ENCODE results near the gene TMEM63A. TPM values are rescaled to one million over a fixed set of nuclear protein-coding genes. Genes with fewer than 3 reads are reported as not detected.

TMEM63A gene
- polyA plus RNA-seq, 1 of the 3 experiments (the other 2 are of a cell fraction), result 13.5 TPM

DNA sequence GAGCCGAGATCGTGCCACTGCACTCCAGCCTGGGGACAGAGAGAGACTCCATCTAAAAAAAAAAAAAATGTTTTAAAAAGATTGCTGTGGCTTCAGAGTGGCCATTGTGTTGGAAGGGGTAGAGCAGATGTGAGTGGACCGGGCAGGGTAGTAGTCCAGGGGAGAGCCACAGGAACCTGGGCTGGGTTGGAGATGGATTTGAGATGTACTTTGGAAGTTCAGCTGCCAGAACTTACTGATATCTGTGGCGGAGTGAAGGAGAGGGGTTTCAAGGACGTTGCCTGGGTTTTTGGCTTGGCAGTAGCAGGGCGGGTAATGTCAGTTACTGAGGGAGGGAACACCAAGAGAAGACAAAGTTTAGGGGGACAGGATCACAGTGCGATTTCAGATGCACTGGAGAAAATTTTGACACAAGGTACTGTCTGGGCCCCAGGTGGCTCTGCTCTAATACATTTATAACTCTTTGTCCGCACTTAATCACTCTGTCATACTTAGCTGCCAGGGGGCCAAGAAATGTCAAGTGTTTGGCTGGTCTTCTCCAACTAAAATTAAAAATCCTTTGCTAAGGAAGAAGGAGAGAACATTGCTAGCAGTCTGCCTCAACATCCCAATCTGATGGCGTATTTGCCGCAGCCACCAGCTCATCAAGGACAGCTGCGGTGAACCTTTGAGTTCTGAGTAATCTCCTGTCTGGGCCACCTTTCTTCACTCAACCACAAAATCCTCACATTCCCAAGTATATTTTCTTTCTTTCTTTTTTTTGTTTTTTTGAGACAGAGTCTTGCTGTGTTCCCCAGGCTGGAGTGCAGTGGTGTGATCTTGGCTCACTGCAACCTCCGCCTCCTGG is 62.6 kb downstream of the TMEM63A start:
- TF ChIP-seq, protein P1, sequence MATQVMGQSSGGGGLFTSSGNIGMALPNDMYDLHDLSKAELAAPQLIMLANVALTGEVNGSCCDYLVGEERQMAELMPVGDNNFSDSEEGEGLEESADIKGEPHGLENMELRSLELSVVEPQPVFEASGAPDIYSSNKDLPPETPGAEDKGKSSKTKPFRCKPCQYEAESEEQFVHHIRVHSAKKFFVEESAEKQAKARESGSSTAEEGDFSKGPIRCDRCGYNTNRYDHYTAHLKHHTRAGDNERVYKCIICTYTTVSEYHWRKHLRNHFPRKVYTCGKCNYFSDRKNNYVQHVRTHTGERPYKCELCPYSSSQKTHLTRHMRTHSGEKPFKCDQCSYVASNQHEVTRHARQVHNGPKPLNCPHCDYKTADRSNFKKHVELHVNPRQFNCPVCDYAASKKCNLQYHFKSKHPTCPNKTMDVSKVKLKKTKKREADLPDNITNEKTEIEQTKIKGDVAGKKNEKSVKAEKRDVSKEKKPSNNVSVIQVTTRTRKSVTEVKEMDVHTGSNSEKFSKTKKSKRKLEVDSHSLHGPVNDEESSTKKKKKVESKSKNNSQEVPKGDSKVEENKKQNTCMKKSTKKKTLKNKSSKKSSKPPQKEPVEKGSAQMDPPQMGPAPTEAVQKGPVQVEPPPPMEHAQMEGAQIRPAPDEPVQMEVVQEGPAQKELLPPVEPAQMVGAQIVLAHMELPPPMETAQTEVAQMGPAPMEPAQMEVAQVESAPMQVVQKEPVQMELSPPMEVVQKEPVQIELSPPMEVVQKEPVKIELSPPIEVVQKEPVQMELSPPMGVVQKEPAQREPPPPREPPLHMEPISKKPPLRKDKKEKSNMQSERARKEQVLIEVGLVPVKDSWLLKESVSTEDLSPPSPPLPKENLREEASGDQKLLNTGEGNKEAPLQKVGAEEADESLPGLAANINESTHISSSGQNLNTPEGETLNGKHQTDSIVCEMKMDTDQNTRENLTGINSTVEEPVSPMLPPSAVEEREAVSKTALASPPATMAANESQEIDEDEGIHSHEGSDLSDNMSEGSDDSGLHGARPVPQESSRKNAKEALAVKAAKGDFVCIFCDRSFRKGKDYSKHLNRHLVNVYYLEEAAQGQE (IDR thresholded peaks at IDR 0.05; ENCODE audit: low read depth, low read length), result no peak
- no peak for TF ChIP-seq TAF1 (IDR thresholded peaks at IDR 0.05; ENCODE audit: borderline replicate concordance, low read depth, low read length)
- H2AFZ ChIP-seq (ENCODE audit: low read depth), result no peak overlapping the region
- H4K20me1 ChIP-seq (ENCODE audit: insufficient read depth), result no peaks in the 10 kb centered on the region
- no peaks in the 10 kb centered on the region for H3K9me2 ChIP-seq
- H3K4me1 ChIP-seq (ENCODE audit: control insufficient read depth in 1 of 2, insufficient read depth in 2 of 2, low read depth in 1 of 2, low read length in 1 of 2), result peaks cover 10 to 16% of the 10 kb centered on the region in 2 experiments; a peak in 3 of 4 replicates
- POLR2A ChIA-PET, result interaction anchor here (1.1 kb wide), 1 partner anchor 10 kb away, joined by 3 read pairs; the partner anchor contains the start of gene EPHX1
- no peak overlapping the region for H3K4me2 ChIP-seq
- H3K27me3 ChIP-seq (ENCODE audit: insufficient read depth), result no peaks in the 10 kb centered on the region
- no peak overlapping the region for H3K27ac ChIP-seq (ENCODE audit: low read depth in 2 of 2, low read length in 1 of 2)
- H3K36me3 ChIP-seq (replicated peaks in 1 of 2; ENCODE audit: control insufficient read depth in 1 of 2, insufficient read depth in 2 of 2, low read length in 1 of 2), result peaks cover 5 to 12% of the 10 kb centered on the region in 2 experiments
- DNase-seq, result no peak
- H3K4me3 ChIP-seq (ENCODE audit: low read depth in 2 of 2, low read length in 1 of 2), result no peak overlapping the region
- CTCF ChIA-PET, result interaction anchor here (1.0 kb wide), 1 partner anchor 345 kb away, joined by 3 read pairs; no protein-coding TSS in a partner anchor
- H3K79me2 ChIP-seq (ENCODE audit: insufficient read depth), result no peaks in the 10 kb centered on the region
- H3K9ac ChIP-seq, result no peak overlapping the region
- 96% methylated on average over 12 of the region's 12 CpGs for WGBS (ENCODE audit: low lambda C conversion rate)
- peaks cover 3% of the 10 kb centered on the region for H3F3A ChIP-seq (replicated peaks; ENCODE audit: insufficient read depth)
- no peaks in the 10 kb centered on the region for H3K9me3 ChIP-seq

DNA sequence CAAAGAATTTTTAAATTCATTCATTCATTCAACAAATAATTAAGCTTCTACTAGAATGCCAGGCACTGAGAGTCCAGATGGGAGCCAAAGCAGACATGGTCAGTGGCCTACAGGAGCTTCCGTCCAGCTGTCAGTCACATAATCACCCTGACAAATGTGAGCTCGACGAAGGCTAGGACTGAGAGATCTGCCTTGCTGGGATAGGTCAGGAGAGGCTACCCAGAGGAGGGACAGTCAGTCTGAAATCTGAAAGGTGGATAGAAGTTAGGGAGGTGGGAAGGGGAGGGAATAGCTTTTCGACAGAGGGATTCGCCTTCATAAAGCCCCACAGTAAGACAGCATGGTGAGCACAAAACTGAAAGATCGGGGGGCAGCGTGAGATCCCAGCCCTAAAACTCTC is 64.0 kb downstream of the TMEM63A start:
- POLR2A ChIA-PET, result interaction anchor here (1.4 kb wide), 1 partner anchor 106 kb away, joined by 4 read pairs; the partner anchor contains the start of gene PYCR2
- CTCF ChIA-PET, result interaction anchor here (1.1 kb wide), 1 partner anchor 344 kb away, joined by 4 read pairs; no protein-coding TSS in a partner anchor
- H3K36me3 ChIP-seq (replicated peaks in 1 of 2; ENCODE audit: control insufficient read depth in 1 of 2, insufficient read depth in 2 of 2, low read length in 1 of 2), result peaks cover 5 to 12% of the 10 kb centered on the region in 2 experiments
- 85% methylated on average over 7 of the region's 7 CpGs for WGBS (ENCODE audit: low lambda C conversion rate)
- TF ChIP-seq RXRA (IDR thresholded peaks at IDR 0.05; ENCODE audit: borderline replicate concordance, low read depth) (no peak), GATA2 (CRISPR knock-in tag; IDR thresholded peaks at IDR 0.05) (no peak), SMC3 (IDR thresholded peaks at IDR 0.05; ENCODE audit: low read depth, low read length) (no peak)
- H3F3A ChIP-seq (replicated peaks; ENCODE audit: insufficient read depth), result peaks cover 3% of the 10 kb centered on the region
- H3K4me1 ChIP-seq (ENCODE audit: control insufficient read depth in 1 of 2, insufficient read depth in 2 of 2, low read depth in 1 of 2, low read length in 1 of 2), result peaks cover 11 to 21% of the 10 kb centered on the region in 2 experiments; a peak in 3 of 4 replicates
- no peak overlapping the region for H3K4me3 ChIP-seq (ENCODE audit: low read depth in 2 of 2, low read length in 1 of 2)
- no peaks in the 10 kb centered on the region for H3K9me2 ChIP-seq
- H3K4me2 ChIP-seq, result no peak overlapping the region
- H3K27ac ChIP-seq (ENCODE audit: low read depth in 2 of 2, low read length in 1 of 2), result peak overlapping the region in 1 of 2 experiments; percentile 52; a peak in 1 of 4 replicates
- H4K20me1 ChIP-seq (ENCODE audit: insufficient read depth), result no peaks in the 10 kb centered on the region
- H2AFZ ChIP-seq (ENCODE audit: low read depth), result no peak overlapping the region
- H3K9me3 ChIP-seq, result no peaks in the 10 kb centered on the region
- no peaks in the 10 kb centered on the region for H3K27me3 ChIP-seq (ENCODE audit: insufficient read depth)
- H3K79me2 ChIP-seq (ENCODE audit: insufficient read depth), result peaks cover 4% of the 10 kb centered on the region; the same call in 1 of the 2 replicates
- H3K9ac ChIP-seq, result no peak overlapping the region
- DNase-seq, result no peak

Data from SK-N-SH (cell line).